ENCODE results near the gene IQUB. TPM values are rescaled to one million over a fixed set of nuclear protein-coding genes. Genes with fewer than 3 reads are reported as not detected.

The IQUB gene
- total RNA-seq, 2 donors from 2014 or later, result 0.51 to 0.85 TPM

DNA sequence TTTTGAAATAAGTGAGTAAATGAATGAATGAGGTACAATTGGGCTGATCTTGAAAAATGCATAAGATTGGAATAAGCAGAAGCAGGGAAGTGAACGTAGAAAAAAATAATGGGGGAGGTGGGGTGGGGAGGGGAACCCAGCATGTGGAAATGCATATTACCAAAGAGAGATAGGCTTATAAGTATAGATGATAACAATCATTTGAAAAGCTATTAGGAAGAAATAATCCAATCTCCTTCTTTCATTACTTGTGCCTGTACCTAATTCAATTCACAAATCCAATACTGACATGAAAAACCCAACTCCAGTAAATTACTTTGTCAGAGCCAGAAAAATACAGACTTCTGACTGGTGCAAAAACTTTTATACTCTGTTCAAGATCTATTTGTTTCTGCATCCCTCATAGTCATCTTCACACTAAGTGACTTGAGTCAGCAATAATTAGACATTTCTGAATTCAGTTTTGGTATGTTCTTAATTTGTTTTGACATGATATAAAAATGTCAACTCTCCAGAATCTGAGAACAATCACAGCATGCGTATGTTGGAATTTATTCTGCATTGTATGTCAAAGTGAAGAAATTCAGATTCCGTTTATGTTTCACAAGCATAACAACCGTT, 99.2 kb downstream of the IQUB start:
- no peak for TF ChIP-seq CTCF (IDR thresholded peaks at IDR 0.05)
- no peaks in the 10 kb centered on the region for H3K9me3 ChIP-seq

GRCh38 chr7:123433665-123434064, 100.7 kb downstream of the IQUB start:
- Histone ChIP-seq H3K9me3 (no peaks in the 10 kb centered on the region), H3K36me3 (no peaks in the 10 kb centered on the region), H3K27ac (no peak overlapping the region), H3K4me3 (no peak overlapping the region), H3K27me3 (no peaks in the 10 kb centered on the region), H3K4me1 (no peaks in the 10 kb centered on the region)
- DNase-seq (ENCODE audit: low spot score), result no peak
- TF ChIP-seq CTCF (IDR thresholded peaks at IDR 0.05), result no peak

More for the DNA sequence above, 99.2 kb downstream of the IQUB start:
- H3K4me3 ChIP-seq, result no peak overlapping the region
- H3K27ac ChIP-seq, result no peak overlapping the region
- no peaks in the 10 kb centered on the region for H3K4me1 ChIP-seq
- no peaks in the 10 kb centered on the region for H3K36me3 ChIP-seq
- DNase-seq (ENCODE audit: low spot score), result no peak
- H3K27me3 ChIP-seq, result no peaks in the 10 kb centered on the region

DNA sequence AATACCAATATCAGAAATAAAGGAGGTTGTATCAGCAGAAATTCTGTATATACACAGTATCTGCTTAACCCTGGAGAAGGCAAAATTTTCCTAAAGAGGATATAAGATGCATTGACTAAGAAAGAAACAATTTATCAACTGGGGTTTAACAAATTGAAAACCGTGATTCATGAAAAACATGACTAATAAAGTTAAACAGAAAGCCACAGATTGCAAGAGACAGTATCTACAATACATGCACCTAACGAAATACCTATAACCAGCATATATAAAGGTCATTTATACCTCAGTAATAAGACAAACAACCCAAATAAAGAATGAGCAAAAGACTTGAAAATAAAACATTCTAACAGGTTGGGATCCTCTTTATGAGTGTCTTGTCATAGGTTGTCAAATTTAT, 101.8 kb downstream of the IQUB start:
- Histone ChIP-seq H3K9me3 (no peaks in the 10 kb centered on the region), H3K27ac (no peak overlapping the region), H3K4me3 (no peak overlapping the region), H3K36me3 (no peaks in the 10 kb centered on the region), H3K27me3 (no peaks in the 10 kb centered on the region), H3K4me1 (no peaks in the 10 kb centered on the region)
- no peak for DNase-seq (ENCODE audit: low spot score)
- no peak for TF ChIP-seq CTCF (IDR thresholded peaks at IDR 0.05)

DNA sequence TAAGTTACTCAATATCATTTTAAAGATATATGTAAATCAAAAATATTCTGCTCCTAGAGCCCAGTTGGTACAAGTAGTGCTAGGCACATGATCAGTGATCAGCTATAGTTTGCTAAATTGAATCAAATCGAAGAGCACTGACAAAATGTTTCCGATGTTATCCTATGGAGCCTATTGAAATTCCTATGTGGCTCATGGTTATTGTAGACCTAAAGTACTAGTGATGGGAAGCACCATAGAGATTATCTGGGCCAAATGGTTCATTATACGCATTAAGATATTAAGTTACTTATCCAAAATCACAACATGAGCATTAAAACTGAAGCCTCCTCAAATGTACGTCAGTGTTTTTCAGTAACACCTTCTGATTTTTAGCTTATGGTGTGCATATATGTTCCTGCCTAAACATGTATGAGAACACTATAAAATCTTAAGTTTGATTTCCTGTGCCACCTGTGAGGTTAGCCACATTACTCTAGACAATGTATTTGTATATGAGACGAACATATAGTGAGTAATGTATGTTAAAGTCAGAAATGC, 103.2 kb downstream of the IQUB start:
- Histone ChIP-seq H3K36me3 (no peaks in the 10 kb centered on the region), H3K9me3 (no peaks in the 10 kb centered on the region), H3K27ac (no peak overlapping the region), H3K27me3 (no peaks in the 10 kb centered on the region), H3K4me3 (no peak overlapping the region), H3K4me1 (no peaks in the 10 kb centered on the region)
- DNase-seq (ENCODE audit: low spot score), result no peak
- TF ChIP-seq CTCF (IDR thresholded peaks at IDR 0.05), result no peak

- H3K27ac ChIP-seq, result no peak overlapping the region
- no peaks in the 10 kb centered on the region for H3K27me3 ChIP-seq
- no peaks in the 10 kb centered on the region for H3K4me1 ChIP-seq
- peaks cover 0 to 5% of the 10 kb centered on the region in 2 donors for H3K9me3 ChIP-seq
- no peak overlapping the region for H3K4me3 ChIP-seq
- H3K36me3 ChIP-seq, result no peaks in the 10 kb centered on the region
- no peak for DNase-seq (ENCODE audit: low spot score)
- TF ChIP-seq CTCF (IDR thresholded peaks at IDR 0.05), result no peak
Measured at GRCh38 chr7:123425246-123425645, 109.1 kb downstream of the IQUB start.

DNA sequence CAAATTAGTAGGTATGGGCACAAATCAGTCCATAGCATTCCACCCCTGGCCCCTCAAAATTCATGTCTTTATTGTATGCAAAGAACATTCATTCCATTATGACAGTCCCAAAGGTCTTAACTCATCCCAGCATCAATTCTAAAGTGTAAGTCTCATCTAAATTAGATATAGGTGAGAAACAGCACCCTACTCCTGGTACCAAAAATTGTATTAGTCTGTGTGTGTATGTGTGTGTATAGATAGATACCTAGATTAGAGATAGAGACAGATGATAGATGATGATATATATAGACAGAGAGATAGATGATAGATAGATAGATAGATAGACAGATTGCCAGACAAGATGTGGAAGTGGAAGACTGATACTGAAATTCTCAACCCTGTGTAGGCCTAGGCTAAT, 109.9 kb downstream of the IQUB start:
- Histone ChIP-seq H3K36me3 (no peaks in the 10 kb centered on the region), H3K4me1 (no peaks in the 10 kb centered on the region), H3K4me3 (no peak overlapping the region), H3K27ac (no peak overlapping the region), H3K9me3 (peaks cover 0 to 5% of the 10 kb centered on the region in 2 donors), H3K27me3 (no peaks in the 10 kb centered on the region)
- no peak for TF ChIP-seq CTCF (IDR thresholded peaks at IDR 0.05)
- no peak for DNase-seq (ENCODE audit: low spot score)

Measured in right atrium auricular region (tissue), 2 donors.